K562 treated with DMSO at 1 percent for 4 hours (cell line): Measurements from ENCODE around the gene NEGR1. TPM values are rescaled to one million over a fixed set of nuclear protein-coding genes. Genes with fewer than 3 reads are reported as not detected.

Experiments
- total RNA-seq: library from RNA; unstranded; fragments of 300-600 nt; gene quantifications from 2 replicates; pipeline ENCODE4 v1.2.3, GENCODE V29; 2022; ENCODE audit not compliant: insufficient read depth

Gene NEGR1
- total RNA-seq = not detected in 2 replicates

DNA sequence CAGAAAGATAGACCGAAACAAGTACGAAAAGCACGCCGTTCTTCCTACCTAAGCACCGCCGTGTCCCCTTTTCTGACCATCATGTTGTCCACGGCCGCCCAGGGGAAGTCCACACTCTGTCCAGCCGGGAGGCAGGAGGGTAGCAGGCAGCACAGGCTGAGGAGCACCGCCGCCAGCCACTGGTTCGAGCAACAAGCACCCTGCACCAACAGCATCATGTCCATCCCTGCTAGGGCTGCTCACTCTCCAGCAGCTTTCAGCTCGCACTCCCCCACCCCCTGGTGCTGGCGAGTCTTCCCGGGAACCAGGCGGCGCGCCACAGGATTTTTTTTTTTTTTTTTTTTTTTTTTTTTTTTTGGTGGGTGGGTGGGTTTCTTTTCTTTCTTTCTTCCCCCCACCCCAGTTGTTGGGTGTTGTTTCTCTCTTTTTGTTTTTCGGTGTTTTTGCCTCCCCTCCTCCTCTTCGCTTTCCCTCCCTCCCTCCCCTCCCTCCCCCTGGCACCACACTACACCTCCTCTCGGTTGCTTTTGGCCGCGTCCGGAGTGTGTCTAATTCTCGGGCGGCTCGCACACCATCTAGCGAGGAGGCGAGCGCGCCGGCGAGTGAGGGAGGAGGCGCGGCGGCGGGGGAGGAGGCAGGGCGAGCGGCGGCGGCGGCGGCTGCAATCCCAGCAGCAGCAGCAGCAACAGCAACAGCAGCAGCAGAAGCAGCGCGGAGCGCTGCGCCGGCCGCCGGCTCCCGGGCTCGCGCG lies at the start of gene NEGR1:
Gene NEGR1, minus strand, starts transcription at position 269 of the 751 bp plus-strand sequence.

